ENCODE results near the gene TNIP1.

The TNIP1 gene

DNA sequence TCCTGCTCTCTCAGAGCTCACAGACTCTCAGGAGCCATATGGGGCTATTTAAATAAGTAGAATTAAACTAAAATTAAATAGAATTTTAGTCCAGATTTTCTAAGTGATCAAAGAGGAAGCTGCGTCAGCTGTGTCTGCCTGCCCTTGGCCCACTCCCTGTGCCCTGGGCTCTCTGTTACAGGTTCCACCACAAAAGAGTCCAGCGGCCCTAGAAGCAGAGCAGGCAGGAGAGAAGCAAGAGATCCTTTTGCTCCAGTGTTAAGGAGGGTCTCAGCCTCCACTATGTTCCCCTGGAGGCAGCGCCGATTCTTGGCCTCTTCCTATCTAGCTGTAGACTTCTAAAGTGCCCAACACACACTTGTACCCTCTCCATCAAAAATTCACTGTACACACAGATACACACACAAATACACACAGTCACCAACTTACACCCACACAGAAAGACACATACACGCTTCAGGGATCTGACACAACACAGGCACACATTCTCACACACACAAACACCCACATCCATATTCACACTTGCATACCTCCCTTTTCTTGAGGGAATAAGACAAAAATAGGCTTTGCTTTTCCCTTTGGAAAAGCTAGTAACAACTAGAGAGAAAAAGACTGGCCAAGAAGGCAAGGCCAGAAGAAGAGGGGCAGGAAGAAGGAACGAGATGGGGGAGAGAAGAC, 5.5 kb upstream of the TNIP1 start:
- DNase-seq = no peak
- in situ Hi-C loops (cut with MboI; ENCODE audit: low pct_unique_long_range_greater_than_20kb, low sequenced_read_pairs) = no loop called here

DNA sequence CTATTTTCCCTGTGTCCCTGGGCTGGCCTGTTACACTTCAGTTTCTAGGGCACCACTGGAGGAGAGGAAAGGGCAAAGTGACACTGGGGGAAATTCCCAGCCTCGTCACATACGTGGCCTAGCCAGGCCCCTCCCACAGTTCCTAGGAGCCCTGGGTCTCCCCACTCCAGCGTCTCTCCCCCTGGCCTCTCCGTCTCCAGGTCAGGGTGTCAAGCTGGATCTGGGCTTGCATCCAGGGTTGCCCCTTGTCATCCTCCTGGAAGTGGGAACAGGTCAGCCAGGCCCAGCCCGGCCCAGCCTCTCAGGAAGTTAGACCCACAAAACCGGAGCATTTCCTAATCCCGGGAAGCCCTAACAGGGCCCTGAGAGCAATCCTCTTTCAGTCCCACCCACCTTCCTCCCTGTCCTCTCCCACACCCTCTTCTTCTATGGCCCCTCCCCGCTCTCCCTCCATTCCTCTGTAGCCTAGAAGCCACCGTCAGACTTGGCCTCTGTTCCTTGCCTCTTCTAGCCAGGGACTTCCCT, 4.7 kb upstream of the TNIP1 start:
- in situ Hi-C loops (cut with MboI; ENCODE audit: low pct_unique_long_range_greater_than_20kb, low sequenced_read_pairs) = no loop called here

DNA sequence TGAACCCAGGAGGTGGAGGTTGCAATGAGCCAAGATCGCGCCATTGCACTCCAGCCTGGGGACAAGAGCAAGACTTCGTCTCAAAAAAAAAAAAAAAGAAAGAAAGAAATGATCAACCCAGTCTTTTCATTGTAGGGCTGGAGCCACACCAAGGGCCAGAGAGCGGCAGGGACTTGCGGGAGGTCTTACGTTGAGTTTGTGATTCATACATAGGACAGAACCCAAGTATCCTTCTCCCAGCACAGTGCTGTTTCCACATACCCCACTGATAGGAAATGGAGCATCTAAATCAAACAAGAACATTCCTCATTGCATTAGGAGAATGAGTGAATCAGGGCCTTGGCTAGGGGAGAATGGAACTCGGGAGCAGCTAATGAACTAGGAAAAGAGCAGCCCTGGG, 3.5 kb upstream of the TNIP1 start:
- in situ Hi-C loops (cut with MboI; ENCODE audit: low pct_unique_long_range_greater_than_20kb, low sequenced_read_pairs) = no loop called here

More for the DNA sequence above, 4.7 kb upstream of the TNIP1 start:
- no peak for DNase-seq

DNA sequence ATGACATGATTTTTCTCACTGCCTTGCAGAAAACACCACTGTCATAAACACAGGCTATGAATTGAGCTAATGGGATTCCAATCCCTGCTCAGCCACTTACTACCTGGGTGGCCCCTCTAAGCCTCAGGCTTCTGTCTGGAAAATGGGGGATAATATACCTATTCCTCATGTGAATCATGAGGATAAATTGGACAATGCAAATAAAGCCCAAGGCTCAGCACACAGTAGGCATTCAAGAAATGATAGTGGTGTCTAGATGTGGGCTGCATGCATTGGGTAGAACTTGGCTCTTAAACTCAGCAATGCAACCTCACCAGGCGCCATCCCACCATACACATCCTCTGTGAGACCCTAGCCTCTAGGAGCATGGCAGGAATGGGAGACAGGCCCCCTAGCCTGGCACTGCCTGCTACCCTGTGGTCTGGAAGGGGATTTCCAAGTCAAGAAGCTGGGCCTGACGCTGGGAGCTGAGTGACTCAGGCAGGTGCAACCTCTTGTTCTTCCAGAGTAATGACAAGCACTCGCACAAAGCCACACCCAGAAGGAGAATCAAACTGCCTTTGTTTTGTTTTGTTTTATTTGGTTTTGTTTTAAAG, 2.3 kb upstream of the TNIP1 start:
- no peak for DNase-seq
- in situ Hi-C loops (cut with MboI; ENCODE audit: low pct_unique_long_range_greater_than_20kb, low sequenced_read_pairs) = no loop called here

More for the DNA sequence above, 3.5 kb upstream of the TNIP1 start:
- DNase-seq = no peak

DNA sequence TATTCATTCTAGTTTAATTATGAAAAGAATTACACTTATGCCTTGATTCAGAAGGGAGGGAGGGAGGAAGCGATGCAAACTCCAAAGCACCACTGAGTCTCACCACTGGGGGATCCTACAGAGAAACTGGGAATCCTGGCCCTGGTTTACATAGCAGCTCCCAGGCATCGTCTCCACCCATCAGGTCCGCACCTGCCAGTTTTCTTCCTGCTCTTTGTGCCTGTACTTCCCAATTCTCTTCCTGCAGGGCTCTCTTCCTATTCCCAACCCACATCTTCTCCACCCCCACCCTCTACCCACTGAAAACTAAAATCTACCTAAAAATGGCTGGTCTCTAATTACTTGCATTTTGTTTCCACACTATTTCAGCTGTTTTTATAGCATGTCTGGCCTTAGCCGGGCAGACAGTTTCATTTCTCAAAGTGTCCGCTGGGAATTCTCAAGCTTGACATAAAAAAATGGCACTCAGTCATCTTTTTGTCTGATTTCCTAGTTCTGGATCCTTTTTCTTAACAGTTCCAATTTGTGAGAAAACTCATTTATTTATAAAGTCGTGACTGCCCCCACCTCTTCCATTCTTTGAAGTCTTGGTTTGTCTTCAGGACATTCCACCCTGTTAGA, 1.6 kb upstream of the TNIP1 start:
- no peak for DNase-seq
- in situ Hi-C loops (cut with MboI; ENCODE audit: low pct_unique_long_range_greater_than_20kb, low sequenced_read_pairs) = no loop called here

DNA sequence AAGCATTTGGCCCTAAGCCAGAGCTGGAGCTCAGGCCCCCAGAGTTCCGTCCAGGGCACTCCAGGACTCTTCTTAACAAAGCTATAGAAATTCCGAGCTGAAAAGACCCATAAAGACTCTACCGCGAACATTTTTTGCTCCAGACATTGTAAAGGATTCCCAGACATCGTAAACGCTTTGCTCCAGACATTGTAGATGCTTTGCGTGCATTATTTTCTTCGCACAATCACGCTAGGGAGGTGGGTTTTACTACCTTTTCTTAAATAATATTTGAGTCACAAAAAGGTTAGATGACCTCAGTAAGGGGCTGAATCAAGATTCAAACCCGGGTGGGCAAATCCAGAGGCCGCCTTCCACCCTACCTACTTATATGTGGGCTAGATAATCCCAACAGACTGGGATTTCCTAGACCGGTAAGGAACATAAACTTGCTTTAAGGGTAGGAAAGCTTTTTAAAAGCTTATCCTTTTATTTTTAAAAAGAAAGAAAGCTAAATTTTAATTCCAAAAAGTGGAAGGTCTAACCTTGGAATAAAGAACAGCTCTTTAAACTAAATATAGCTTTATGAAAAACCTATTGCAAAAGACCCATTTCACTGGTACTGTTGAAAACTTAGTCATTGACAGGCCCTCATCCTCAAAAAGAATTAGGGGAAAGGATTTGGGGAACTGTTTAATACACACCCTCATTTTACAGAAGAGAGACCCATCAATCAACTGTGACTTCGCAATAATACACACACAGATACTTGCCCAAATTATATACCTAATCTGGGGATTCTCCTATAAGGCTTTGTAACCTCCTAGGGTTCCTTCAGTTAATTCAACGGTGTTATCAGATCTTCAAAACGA, 822 bp upstream of the TNIP1 start:
- in situ Hi-C loops (cut with MboI; ENCODE audit: low pct_unique_long_range_greater_than_20kb, low sequenced_read_pairs) = no loop called here
- no peak for DNase-seq

DNA sequence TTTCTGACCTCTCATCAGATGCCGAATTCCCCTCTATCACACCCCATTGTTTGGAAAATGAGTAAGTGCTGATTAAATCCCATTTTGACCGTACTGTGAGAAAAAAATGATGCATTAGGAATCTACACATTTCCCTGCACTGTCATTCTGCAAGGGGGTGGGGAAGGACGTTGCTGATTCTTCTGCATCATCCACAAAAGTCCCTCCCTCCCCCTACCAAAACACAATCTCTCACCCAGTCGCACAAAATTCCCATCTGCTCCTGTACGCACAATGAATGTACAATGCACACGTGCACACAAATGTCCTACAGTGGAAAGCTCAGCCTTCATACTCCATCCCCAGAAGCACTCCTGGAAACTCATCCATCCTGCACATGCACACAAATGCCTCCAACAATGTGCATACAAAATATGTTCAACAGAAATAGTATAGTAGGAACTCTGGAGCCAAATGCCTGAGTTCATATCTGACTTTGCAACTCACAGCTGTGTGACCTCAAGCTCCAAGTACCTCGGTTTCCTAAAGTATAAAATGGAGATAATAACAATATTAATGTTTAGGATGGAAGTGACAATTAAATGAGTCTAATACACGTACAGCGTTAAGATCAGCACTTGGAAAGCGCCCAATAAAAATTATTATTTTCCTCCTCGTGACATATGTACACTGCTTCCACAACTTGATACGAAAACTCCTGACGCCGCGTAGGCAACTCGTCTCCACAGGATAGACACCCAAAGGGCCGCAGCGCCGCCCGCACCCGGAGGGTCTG, 809 bp downstream of the TNIP1 start:
- DNase-seq = no peak
- in situ Hi-C loops (cut with MboI; ENCODE audit: low pct_unique_long_range_greater_than_20kb, low sequenced_read_pairs) = no loop called here

DNA sequence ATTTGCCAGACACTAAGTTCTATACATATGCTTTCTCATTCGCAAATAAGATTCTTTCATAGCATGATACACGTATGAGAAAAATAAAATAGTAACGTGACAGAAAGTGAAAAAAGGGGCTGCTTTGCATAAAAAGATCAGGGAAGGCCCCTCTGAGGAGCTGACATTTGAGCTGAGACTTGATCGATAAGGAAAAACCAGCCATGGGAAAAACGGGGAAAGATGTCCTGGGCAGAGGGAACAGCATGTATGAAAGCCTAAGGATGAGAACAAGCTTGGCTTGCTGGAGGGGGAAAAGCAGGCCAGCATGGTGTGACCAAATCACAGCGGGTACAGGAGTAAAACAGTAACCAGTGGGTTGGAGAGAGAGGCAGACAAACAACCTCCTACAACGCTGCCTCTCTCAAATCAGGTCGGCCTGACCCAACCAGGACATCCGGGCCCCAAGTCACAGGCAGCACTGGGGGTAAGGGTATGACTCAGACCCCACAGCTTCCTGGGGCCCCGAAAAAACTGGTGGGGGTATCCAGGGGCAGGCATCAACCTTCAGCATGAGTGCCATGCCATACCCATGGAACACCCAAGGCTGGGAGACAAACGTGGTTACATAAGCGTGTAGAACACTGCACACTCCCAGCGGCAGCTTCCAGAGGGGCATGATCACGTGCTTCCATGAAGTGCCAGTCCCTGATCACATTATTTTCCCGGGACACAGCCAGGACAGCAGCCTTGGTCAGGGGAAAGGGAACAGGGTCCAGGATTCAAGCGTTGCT, 2.2 kb downstream of the TNIP1 start:
- in situ Hi-C loops (cut with MboI; ENCODE audit: low pct_unique_long_range_greater_than_20kb, low sequenced_read_pairs) = no loop called here
- no peak for DNase-seq

DNA sequence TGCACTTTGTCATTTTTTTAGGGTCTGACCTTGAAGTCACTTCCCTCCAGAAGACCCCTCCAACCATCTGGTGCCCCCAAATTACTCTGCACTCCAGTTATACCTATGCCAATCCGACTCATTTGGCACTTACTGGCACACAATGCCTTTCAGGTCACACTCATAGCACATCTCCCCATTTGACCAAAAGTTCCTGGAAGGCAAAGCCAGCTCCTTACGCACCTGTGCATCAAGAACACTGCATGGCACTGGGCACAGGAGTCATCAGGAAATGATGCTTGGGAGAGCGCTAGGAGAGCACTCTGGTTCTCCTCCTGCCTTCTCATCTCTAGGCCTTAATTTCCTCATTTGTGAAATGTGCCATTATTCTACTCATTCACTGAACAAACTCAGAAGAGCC, 2.9 kb downstream of the TNIP1 start:
- in situ Hi-C loops (cut with MboI; ENCODE audit: low pct_unique_long_range_greater_than_20kb, low sequenced_read_pairs) = no loop called here
- DNase-seq = no peak

DNA sequence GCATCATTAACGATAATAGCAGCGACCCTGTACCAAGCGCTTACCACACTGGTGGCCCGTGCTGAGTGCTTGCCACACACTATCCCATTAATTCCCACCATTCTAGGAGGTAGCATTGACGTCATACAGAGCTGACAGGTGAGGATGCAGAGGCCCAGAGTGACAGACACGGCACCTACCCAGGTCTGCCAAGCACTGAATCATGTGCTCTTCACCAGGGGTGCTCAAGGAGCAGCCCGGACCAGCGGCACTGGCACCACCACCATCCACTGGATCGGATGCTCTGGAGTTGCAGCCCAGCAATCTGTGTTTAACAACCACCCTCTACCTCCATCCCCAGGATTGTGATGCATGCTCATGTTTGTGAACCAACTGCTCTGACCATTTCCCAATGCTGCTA, 3.4 kb downstream of the TNIP1 start:
- in situ Hi-C loops (cut with MboI; ENCODE audit: low pct_unique_long_range_greater_than_20kb, low sequenced_read_pairs) = no loop called here

DNA sequence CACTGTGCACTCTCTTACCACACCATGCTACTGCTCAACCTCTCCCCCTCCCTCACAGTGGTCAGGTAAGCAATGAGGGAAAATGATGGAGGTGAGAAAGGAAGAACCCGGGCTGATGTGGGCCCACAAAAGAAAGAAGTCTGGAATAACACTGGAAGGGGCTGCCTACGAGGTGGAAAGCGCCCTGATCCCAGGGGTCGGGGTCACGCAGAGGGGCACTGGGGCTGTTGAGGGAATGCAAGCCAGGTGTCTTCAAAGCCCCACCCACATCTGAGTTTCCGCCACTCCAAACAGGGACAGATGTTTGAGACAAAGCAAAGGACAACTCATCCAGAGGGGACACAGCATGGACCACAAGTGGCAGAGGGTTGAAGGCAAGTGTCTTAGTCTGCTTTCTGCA, 4.2 kb downstream of the TNIP1 start:
- DNase-seq = no peak
- in situ Hi-C loops (cut with MboI; ENCODE audit: low pct_unique_long_range_greater_than_20kb, low sequenced_read_pairs) = no loop called here

More for the DNA sequence above, 3.4 kb downstream of the TNIP1 start:
- no peak for DNase-seq

DNA sequence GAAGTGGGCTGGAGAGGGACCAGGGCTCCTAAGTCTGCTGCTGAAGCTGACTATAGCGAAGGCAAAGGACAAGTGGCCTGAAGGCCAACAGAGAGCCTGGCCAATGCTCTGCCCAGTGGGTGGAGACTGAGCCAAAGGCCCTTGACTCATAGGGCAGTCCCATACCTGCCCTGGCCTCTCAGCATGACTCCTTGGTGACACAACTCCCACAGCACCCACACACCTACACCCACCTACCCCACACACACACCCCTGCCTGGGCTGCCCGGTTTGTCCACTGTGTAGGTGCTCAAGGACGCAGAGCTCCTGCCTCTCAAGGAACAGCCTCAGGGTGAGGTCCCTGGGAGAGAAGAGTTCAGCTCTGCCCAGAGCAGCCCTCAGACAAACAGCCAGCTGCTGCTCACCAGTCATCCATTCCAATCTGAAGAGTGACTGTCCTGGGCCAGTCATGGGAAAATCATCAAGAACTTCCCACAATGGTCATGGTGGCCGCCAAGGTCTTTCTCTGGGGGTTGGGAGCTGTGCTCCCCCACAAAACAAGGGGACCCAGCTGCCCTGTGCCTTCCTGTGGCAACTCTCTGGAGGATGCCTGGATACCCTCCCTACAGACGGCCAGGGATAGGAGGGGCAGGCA, 5.0 kb downstream of the TNIP1 start:
- no peak for DNase-seq
- in situ Hi-C loops (cut with MboI; ENCODE audit: low pct_unique_long_range_greater_than_20kb, low sequenced_read_pairs) = no loop called here

DNA sequence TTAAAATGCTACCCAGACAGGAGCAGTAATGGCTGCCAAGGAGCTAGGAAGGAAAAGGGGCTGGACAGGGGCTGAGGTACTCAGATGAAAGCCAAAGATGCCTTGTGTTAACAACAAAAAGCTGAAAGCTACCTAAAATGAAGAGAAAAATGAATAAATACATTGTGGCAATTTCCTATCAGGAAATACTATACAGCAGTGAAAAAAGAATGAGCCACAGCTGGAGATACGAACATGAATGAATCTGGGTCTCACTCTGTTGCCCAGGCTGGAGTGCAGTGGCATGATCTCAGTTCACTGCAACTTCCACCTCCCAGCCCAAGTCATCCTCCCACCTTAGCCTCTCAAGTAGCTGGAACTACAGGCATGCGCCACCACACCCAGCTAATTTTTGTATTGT, 6.3 kb downstream of the TNIP1 start:
- in situ Hi-C loops (cut with MboI; ENCODE audit: low pct_unique_long_range_greater_than_20kb, low sequenced_read_pairs) = no loop called here
- no peak for DNase-seq

DNA sequence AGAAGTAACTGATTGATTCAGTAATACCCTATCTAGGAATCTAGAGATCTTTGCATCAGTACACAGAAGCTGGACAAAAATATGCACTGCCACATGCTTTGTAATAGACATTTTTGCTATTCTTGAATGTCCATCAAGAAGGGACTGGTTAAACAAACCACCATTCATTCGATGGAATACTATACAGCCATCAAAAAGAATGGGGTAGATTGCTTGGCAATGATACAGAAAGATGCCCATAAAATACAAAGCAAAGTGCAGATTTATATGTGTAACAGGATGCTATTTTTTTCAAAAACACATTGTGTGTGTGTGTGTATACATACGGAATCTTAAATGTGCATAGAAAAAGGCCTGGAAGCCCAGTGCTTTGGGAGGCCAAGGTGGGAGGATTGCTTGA, 7.6 kb downstream of the TNIP1 start:
- DNase-seq = no peak
- in situ Hi-C loops (cut with MboI; ENCODE audit: low pct_unique_long_range_greater_than_20kb, low sequenced_read_pairs) = no loop called here

DNA sequence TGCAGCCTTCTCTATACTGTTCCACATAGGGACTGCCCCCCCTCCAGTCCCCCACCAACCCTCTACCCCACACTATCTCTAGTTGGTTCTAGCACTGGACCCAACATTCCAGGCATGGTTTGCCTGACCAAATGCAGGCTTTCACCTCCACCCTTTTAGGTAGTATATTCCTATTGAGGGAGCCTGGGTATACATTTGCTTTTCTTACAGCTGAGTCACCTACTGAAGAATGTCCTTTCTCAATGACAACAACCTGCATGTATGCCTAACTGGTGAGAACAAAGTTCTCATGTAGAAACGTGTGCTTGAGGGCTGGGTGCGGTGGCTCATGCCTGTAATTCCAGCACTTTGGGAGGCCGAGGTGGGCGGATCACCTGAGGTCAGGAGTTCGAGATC, 8.2 kb downstream of the TNIP1 start:
- in situ Hi-C loops (cut with MboI; ENCODE audit: low pct_unique_long_range_greater_than_20kb, low sequenced_read_pairs) = no loop called here
- no peak for DNase-seq

DNA sequence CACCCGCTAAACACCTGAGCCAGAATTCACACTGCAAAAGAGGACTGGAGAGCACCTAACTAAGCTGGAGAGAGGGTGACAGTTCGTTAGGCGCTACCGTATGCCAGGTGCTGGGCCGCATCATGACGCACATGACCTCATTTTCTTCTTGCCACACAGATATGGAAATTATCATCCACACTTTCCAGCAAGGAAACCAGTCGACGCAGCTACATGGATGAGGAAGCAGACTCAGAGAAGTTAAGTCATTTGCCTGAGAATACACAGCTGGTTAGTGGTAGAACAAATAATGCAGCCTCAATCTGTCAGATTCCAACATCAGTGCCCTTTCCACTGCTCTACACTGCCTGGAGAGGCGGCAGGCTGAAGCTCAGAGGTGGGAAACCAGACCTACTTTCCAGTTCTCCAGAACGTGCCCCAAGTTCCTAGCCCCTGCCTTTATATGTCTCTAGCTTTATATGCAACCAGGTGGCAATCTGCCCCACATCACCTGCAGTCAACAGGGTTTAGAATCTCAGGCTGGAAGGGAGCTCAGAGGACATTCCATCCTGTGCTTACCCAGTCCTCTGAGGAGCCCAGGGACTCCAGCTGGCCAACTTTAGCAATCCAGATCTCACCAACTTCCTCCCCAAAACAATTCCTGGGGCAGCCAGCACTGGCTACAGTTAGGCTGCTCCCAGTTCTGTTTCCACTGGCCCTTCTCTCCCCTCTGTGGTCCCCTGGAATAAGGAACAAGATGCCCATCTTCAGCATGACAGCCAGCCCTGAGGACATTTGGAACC, 8.8 kb downstream of the TNIP1 start:
- no peak for DNase-seq
- in situ Hi-C loops (cut with MboI; ENCODE audit: low pct_unique_long_range_greater_than_20kb, low sequenced_read_pairs) = no loop called here

DNA sequence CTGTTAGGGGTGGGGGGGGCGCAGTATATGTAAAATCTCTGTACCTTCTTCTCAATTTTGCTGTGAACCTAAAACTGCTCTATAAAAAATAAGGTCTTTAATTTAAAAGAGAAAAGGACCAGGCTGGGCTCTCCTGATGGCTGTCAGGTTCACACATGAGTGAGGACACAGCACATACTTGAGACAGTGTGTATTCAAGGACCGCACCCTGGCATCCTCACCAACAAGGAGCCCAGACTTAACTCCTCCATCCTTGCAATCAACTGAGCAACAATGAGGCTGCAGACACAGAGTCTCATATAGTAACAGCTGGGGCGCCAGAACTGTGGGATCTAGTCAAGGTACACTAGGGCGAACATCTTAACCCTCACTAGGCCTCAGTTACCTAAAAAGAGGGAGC, 9.8 kb downstream of the TNIP1 start:
- in situ Hi-C loops (cut with MboI; ENCODE audit: low pct_unique_long_range_greater_than_20kb, low sequenced_read_pairs) = no loop called here

More for the DNA sequence above, 9.8 kb downstream of the TNIP1 start:
- no peak for DNase-seq

All from KBM-7 (cell line).